GM21367 (cell line): ENCODE measurements around the gene RESP18.
"Not testable (repeated sequence)": the region's sequence is repeated elsewhere in the genome, so short reads cannot be mapped to it uniquely, and the experiment has no call there.

ENCODE experiments used
- ATAC-seq: cut with Tn5 transposase; IDR thresholded peaks from one replicate; pipeline ENCODE4 v1.9.1; 2021; ENCODE audit not compliant: unreplicated experiment

Gene RESP18

DNA sequence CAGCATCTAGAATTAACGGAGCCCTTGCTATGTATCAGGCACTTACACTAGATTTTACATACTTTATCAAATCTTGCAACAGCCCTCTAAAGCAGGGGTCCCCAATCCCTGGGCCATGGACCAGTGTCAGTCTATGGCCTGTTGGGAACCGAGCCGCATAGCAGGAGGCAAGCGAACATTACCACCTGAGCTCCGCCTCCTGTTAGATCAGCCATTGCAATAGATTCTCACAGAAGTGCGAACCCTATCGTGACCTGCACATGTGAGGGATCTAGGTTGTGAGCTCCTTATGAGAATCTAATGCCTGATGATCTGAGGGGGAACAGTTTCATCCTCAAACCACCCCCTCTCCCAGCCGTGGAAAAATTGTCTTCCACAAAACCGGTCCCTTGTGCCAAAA, 39.9 kb downstream of the RESP18 start:
- no peak for ATAC-seq

GRCh38 chr2:219291910-219292490, 40.5 kb downstream of the RESP18 start:
- no peak for ATAC-seq

- no peak for ATAC-seq
Measured at GRCh38 chr2:219291394-219291793, 41.1 kb downstream of the RESP18 start.

GRCh38 chr2:219290381-219291171, 42.0 kb downstream of the RESP18 start:
- ATAC-seq: no peak

- ATAC-seq: no peak
Measured at GRCh38 chr2:219289537-219290361, 42.8 kb downstream of the RESP18 start.

GRCh38 chr2:219289195-219289536, 43.4 kb downstream of the RESP18 start:
- ATAC-seq: no peak

GRCh38 chr2:219287580-219288265, 44.8 kb downstream of the RESP18 start:
- ATAC-seq: no peak

- not testable (repeated sequence) for ATAC-seq
Measured at GRCh38 chr2:219287116-219287440, 45.5 kb downstream of the RESP18 start.

DNA sequence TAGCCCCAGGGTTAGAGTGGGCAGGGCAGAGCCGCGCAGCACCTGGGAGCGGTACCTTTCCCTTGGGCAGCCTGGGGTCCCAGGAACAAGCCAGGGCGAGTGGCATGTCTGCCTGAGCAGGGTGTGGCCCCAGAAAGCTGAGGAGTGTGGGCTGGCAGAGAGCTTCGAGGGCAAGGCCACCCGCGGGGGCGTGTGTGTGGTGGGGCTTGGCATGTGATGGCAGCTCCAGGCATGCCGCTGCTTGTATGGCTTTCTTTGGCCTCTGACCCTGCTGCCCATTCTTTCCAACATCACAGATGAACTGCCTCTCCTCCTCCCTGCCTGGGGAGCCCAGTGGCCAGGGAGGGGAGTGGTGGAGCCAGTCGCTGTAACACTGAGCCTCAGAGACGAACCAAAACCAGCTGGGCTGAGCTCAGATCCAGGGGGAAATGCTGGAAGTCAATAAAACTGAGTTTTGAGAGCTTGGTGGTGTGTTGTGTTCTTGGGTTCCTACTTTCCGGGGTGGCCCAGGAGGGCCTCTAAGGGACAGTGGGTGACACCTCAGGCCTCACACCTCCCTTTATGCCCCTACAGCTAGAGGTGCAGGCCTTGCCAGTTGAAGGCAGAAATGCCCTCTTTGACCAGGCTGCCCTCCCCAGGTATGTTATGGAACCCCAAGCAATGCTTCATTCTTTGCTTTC, 46.0 kb downstream of the RESP18 start:
- ATAC-seq: no peak

- no peak for ATAC-seq
Measured at GRCh38 chr2:219285894-219286425, 46.6 kb downstream of the RESP18 start.

DNA sequence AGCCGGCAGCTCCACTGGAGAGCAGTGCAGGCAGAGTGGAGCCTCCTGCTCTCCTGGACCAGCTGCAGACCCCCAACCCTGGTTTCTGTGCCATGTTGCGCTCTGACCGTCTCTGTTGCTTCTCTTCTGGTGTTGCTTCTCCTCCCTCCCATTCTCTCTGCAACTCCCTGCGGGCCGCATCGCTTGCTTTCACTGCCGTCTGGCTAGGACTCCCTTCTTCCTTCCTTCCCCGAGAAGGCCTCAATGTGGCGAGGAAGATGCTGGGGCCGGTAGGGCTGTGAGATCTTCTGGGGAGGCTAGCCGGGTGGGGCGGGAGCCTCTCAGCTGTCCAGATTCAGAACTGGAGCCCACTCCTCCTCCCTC, 47.2 kb downstream of the RESP18 start:
- no peak for ATAC-seq

- ATAC-seq: no peak
Measured at GRCh38 chr2:219284501-219285372, 47.8 kb downstream of the RESP18 start.

- no peak for ATAC-seq
Measured at GRCh38 chr2:219282943-219283581, 49.5 kb downstream of the RESP18 start.

DNA sequence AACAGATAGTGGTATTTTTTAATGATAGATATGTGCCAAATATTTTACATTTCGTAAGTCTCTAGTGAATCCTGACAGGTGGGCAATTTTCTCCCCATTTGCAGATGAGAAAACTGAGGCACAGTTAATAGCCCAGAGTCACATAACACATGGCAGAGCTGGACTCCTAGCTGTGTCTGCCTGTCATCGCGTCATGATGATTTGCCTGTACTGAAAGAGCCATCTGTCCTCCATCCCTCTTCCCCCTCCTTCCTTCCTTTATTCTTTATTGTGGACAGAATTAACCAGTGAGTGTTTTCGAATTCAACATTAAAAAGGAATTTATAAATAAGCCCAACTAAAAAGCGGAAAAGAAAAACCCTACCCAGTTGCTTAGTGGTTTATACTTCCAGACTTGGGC, 50.2 kb downstream of the RESP18 start:
- ATAC-seq: no peak

- ATAC-seq: no peak
Measured at GRCh38 chr2:219281588-219281987, 51.0 kb downstream of the RESP18 start.

GRCh38 chr2:219280651-219281050, 51.9 kb downstream of the RESP18 start:
- ATAC-seq: no peak

DNA sequence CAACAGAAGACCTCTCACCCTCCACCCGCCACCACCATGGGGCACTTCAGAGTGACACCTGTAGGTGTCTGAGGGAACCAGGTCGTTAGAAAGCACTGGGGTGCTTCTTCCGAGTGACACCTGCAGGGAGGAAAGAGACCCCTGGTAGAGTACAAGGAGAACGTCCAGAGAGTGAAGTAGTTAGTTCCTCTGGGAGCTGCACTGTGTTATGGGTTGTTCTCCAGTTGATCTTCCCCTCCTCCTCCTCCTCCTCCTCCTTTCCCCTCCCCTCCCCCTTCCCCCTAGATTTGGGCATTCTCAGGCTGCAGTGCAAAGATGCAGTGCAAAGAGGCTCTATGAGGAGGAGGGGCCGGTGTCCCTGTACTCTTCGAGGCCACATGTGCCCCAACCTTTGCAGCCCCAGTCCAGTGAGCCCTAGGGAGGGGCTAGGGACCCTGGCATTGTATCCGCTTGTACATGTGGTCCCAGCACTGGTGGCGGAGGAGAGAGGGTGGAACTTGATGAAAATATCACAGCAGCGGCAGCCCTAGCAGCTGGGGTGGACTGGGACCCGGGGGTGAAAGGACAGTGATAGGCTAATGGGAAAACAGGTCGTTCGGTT, 52.5 kb downstream of the RESP18 start:
- no peak for ATAC-seq

DNA sequence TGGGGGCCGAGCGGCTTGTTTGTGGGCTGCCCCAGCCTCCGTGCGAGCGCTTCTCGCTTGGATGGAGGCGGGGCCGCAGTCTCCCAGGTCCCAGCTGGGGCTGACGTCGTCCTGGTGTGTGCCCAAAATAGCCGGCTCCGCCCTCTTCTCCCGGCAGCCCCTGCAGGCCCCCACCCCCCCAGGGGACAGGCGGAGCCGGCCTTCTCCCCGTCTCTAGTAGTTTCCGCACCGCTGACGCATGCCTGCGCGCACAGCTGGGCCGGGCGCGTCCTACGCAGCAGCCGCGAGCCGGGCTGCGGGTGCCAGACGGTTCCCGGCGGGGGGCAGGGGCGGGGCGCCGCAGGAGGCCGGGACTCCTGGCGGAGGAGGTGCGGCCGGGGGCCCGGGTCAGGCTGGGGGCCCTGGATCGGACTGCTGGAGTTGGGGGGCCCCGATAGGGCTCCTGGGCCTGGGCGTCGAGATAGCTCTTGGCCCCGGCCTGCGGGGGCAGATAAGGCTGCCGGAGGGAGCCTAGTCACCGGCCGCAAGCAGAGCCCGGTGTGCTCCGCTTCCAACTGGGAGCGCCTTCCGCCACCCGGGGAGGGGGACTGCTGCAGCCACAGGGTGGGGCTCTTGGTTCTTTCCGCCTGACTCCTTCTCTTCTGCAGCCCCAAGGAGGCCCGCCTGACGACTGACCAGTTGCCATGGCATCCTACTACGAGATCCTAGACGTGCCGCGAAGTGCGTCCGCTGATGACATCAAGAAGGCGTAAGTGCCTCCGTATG, 53.2 kb downstream of the RESP18 start, which contains the start of gene DNAJB2:
TSS of gene DNAJB2 (plus strand) at position 216 of the 765 bp plus-strand sequence. CDS start at position 684, 468 bp downstream.
- peak; percentile 80 for ATAC-seq
